T-helper 9 cell (primary cell): ENCODE results near the gene COA8.
"Not testable (repeated sequence)": the region's sequence is repeated elsewhere in the genome, so short reads cannot be mapped to it uniquely, and the experiment has no call there.

Experiments used
- DNase-seq: peaks from one replicate; pipeline ENCODE4 v3.0.0-alpha.2; 2020

Gene COA8

DNA sequence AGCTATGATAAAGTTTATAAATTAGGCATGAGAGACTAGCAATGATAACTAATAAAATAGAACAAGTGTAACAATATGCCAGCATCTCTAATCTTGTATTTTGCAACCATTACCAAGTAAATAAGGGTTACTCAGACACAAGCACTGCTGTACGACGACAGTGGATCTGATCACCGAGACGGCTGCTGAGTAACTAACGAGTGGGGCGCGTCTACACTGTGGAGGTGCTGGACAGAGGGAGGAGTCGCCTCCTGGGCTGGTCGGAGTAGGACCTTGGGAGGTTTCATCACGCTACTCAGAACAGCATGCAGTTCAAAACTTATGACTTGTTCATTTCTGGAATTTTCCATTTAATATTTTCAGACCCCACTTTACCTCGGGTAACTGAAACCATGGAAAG, 18.4 kb downstream of the COA8 start:
- no peak for DNase-seq

DNA sequence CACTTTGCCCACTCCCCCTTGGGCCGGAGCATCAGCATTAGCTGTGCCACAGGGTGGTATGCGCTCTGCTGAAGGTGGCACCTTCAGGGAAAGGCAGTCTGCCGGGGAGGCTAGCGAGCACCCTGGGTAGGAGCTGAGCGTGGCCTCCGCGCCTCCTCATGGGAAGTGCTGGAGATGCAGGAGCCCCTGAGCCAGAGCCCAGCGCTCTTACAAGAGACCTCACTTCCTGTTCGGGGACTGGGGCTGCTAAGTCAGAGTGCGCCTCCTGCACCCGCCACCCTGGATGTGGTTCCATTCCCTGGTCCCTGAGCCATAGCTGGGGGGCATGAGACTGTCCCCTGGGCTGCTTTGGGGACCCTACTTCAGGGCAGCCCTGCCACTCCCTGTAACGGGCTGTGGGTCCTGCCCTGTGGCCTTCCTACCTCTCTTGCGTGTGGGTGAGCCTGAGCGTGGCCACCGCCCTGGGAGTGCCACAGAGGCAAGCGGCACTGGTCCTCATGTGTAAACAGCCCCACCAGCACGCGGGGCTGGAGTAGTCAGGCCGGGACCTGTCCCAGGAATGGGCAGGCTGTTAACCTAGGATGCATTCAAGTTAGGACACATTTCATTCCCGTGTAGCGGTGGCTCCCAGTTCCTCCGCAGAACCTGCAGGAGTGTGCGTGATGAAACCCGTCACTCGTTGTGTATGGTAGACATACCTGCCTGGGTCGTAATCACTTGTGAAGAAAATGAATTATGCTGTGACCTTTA, 19.4 kb downstream of the COA8 start:
- DNase-seq, result no peak

DNA sequence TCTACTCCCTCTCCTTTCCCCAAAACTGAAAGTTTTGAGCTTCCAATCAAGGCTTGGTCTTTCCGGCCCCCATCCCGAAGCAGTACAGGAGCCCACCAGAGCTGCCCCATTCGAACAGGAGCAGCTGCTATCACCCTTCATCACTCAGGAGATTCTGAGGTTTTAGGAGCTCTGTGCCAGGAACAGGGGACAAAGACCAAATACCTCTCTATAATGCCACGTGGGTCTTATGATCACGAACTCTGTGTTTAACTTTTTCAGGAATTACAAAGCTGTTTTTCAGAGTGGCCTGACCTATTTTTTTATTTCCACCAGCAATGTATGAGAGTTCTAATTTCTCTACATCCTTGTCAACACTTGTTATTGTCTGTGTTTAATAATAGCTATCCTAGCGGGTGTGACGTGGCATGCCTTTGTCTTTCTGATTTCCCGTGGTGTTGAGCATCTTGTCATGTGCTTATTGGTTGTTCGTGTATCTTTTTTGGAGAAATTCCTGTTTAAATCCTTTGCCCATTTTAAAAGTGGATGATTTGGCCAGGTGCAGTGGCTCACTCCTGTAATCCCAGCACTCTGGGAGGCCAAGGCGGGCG, 21.7 kb downstream of the COA8 start:
- DNase-seq, result no peak

DNA sequence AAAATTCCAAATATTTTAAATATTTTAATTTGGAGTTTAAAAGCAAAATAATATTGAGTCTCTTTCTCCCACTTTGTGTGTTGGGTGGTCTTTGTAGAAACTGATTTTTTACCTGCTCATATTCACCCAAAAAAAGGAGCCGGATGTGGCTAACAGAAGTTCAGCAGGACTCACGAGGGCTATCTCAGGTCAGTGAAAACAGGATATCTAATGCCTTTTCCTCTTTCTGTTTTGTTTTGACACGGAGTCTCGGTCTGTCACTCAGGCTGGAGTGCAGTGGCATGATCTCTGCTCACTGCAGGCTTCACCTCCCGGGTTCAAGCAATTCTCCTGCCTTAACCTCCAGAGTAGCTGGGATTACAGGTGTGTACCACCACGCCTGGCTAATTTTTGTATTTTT, 30.8 kb downstream of the COA8 start:
- no peak for DNase-seq

DNA sequence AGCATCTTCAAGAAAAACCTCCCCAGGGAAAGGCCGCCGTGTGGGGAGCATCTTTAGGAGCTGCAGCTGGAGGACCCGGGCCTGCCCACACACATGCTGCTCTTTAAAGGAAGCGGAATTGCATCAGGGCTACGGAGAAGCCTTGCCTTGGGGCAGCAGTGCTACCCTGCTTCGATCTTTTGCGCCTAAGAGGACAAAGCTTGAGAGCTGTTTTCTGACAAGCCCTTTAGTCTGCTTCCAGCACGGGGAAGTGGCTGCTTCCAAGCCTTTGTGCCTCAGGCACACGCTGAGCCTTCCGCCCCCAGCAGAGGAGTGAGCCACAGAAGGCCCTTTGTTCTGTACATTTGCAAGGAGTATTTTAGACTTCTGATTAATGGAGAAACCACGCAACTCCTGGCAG, 31.5 kb downstream of the COA8 start:
- DNase-seq, result no peak

DNA sequence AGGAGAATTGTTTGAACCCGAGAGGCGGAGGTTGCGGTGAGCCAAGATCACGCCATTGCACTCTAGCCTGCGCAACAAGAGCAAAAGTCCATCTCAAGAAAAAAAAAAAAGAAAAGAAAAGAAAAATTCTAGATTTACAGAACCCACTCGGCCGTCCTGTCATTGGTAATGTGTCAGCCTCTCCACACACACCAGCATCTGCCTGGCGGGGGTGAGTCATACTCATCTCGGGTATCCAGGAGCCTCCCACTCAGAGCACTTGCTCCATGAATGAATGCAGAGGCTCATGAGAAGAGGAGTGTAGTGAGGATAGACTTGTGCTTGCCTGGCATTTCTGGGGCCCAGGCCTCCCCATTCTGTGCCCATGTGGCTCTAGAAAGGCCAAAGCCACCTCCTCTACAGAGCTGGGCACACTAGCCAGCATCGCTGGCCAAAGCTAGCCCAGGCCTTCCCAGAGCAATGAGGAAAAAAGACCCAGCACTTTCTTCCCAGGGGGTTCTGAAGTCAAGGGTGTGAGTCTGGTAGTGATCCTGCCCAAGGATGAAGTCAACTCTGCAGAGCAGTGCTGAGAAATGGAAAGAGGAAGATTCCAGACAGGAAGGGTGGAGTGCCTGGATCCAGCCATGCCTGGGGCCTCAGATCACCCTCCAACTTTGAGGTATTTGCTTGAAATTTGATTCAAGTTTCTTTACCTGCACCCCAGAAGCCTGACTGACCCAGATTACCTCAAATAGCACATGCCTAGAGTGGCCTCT, 35.0 kb downstream of the COA8 start:
- no peak for DNase-seq

DNA sequence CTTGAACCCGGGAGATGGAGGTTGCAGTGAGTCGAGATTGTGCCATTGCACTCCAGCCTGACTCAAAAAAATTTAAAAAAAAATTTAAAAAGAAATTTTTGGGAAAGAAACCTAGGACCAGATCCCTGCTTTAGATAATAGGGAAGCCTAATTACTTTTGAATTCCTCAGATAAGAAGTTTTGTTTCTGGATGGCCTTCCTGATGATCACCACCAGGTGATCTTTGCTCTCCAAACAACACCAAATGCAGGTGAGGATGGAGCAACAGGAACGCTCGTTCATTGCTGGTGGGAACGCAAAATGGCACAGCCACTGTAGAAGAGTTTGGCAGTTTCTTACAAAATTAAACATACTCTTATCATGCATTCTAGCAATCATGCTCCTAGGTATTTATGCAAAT, 37.7 kb downstream of the COA8 start:
- DNase-seq, result no peak

DNA sequence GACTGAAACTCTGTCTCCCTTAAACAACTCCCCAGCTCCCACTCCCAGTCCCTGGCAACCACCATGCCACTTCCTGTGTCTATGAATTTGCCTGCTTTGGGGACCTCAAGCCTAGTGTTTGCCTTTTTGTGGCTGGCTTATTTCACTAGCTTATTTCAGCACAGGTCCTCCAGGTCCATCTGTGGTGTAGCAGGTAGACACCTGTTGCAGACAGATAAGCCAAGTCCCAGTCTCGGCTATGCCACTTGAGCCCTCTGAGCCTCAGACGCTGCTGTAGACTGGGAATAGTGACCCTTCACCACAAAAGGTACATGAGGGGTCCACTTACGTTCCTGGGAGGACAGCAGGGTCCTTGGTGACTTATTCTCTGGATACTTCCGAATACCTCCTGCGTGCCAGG, 41.9 kb downstream of the COA8 start:
- DNase-seq, result no peak

DNA sequence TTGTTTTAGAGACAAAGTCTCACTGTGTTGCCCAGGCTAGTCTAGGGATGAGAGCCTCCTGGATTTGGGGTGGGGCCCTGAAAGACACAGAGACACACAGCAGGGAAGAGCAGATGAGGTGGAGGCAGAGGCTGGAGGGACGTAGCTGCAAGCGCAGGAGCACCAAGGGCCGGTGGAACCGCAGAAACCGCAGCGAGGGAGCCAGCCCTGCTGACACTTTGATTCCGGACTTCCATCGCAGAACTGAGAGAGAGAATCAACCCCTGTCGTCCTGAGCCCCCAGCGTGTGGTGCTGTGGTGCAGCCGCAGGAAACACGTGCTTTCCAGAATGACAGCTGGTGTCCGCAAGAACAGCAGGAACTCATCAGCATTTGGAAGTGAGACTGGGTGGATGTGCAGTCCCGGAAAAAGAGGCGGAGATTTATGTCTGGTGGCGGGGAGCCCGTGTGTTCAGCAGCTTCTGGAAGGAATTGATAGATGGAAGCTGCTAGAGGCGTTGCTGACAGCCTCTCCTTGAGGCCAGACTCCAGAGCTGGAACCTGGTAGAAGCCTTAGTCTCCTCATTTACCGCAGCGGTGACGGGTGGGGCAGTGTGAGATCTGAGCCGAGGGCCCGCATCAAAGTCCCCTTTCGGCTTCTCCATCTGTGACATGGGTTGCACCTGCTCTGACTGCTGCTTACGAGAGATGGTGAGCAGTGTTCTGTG, 44.4 kb downstream of the COA8 start:
- peak; percentile 35 for DNase-seq

DNA sequence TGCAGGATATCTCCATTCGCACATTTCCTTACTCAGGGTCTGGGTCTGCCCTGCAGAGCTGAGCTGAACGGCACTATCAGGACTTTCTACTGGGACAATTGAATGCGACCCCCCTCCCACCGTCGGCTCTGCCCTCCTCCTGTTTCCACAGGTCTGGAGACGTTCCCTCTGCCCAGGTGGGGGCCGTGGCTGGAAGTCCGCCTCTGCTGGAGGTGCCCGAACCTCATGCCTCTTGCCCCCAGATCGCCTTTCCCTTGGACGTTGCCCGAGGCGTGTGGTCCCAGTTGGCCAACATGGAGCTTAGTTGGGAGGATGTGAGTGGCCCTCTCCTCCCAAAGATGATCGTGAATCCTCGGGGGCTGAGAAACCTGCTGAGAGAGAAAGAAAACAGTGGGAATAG, 45.1 kb downstream of the COA8 start:
- no peak for DNase-seq

DNA sequence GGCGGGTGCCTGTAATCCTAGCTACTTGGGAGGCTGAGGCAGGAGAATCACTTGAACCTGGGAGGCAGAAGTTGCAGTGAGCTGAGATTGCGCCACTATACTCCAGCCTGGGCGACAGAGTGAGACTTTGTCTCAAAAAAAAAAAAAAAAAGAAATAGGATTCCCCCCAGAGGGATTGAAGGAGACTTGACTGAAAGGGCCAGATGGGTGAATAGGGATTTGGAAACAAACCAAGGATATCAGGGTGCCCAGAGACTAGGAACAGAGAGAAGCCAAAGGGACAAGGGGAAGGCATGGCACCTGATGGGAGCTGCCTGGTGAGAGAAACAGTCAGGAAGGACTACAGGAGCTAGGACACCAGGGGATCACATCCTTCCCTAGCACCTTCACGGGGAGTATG, 46.3 kb downstream of the COA8 start:
- not testable (repeated sequence) for DNase-seq

DNA sequence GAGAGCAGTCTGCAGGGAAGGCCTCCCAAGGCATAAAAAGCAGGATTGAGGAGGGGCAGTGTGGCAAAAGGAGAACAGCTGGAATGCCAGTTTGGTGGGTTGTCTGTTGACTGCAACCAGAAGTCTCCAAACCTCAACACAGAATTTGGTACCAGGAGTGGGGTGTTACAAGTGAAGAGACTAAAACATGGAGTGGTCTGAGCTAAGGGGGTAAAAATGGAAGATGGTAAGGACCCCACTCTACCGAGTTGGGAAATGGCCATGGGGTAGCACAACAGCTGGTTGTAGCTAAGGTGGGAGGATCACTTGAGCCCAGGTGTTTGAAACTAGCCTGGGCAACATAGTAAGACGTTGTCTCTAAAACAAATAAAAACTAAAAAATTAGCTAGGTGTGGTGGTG, 48.5 kb downstream of the COA8 start:
- DNase-seq, result no peak

DNA sequence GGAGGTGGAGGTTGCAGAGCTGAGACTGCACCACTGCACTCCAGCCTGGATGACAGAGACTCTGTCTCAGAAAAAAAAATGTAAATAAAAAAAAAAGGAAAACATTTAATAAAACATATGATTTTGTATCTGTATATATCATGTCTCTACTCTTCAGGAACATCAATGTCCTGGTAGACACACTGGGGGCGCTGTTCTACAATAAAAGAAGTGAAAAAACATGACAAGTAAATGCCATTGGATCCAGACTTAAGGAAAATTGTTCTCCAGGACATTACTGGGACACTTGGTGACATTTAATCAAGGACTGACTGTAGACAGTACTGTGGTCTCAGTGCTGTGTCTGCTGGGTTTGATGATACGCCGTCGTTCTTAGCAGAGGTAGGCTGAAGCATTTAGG, 50.8 kb downstream of the COA8 start:
- no peak for DNase-seq

DNA sequence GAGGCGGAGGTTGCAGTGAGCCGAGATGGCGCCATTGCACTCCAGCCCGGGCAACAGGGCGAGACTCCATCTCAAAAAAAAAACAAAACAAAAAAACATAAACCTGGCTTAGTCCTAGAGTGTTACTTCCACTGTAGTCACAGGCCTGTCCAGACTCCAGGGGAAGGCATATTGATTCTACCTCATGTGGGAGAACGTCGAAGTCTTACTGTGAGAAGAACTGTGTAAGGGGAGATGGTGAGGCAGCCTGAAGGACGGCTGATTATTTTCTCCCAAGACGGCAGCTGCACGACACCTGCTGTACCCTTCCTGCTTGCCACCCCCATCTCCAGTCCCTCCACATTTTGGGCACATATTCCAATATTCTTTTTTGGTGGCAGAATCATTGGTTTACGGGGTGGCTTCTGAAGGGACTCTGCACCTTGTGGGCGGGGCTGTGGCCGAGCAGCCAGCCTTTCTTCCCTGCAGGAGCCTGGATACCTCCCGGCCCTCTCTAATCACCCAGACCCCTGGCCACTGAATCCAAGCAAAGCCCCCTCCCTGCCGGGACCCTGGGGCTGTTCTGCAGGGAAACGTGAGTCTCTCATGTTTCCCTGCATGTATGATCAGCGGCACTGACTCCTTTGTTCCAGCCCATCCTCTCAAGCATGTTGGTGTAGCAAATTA, 54.0 kb downstream of the COA8 start:
- no peak for DNase-seq

DNA sequence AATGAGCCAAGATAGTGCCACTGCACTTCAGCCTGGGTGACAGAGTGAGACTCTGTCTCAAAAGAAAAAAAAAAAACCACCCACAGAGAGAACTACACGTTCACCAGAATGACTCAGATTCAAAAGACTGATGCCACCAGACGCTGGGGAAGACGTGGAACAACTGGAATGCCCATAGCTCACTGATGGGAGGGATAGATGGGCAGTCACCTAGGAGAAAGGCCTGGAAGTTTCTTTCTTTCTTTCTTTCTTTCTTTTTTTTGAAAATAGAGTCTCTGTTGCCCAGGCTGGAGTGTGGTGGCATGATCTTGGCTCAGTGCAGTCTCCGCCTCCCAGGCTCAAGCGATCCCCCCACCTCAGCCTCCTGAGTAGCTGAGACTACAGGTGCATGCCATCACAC, 56.3 kb downstream of the COA8 start:
- no peak for DNase-seq

DNA sequence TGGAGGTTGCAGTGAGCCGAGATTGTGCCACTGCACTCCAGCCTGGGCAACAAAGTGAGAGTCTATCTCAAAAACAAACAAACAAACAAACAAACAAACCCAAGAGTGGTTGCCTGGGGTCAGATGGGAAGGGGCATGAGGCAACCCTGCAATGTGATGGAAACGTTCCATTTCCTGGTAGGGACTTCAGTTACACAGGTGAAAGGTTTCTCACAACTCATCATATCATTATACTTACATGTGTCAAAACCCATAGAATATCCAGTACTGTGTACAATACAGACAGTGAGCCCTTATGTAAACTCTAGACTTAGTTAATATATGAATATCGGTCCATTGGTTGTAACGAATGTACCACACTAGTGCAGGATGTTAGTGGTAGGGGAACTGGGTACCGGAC, 59.1 kb downstream of the COA8 start:
- DNase-seq, result no peak

DNA sequence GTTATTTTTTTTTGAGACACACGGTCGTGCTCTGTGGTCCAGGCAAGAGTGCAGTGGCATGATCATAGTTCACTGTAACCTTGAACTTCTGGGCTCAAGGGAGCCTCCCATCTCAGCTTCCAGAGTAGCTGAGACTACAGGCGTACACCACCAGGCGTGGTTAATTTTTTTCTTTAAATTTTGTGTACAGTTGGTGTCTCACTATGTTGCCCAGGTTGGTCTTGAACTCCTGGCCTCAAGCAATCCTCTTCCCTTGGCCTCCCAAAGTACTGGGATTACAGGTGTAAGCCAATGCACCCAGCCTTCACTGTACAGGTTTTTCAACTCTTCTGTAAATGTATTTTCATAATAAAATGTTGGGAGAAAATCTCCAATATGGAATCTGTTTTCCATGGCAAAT, 60.5 kb downstream of the COA8 start:
- no peak for DNase-seq

DNA sequence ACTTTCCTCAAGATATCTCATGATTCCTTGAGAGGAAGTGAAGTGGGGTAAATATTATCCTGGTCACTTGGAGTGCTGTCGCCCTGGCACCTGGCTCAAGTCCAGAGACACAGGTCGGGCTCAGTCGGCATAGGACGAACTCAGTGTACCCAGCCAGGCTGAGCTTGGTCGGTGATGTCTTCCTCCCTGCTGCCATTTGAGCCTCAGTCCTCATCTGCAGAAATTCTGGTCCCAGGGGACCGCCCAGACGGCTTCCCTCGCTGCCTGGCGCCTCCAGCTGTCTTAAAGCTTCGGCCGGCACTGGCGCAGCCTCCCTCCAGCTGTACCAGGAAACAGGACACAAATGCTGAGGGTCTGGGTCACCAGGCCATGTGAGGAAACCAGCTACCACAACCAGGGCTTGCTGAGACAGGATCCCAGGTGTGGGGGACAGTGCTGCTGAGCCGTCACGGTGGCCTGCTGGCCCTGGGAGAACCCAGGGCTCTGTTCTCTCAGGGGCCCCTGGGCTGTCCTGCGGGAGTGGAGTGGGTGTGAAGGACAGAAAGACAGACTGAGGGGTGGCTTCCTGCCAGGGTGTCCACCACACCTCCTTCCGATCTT, 61.2 kb downstream of the COA8 start:
- no peak for DNase-seq

DNA sequence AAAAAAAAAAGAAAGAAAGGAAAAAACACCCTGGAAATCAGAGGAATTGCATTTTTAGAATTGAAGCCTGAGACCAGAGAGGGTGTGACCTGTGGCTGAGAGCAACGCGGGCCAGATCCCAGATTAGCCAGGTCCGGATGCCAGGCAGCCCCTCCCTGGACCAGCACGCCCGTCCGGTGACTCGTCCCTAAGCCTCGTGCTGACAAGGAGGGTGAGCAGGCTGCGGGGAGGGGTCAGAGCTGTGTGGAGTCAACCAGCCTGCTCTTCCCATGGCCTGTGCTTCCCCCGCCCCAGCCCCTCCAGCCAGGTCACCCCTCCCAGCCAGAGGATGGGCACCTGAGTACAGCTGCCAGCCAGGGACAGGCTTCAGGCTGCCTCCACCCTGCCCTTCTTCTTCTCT, 62.1 kb downstream of the COA8 start:
- DNase-seq, result peak; percentile 10

DNA sequence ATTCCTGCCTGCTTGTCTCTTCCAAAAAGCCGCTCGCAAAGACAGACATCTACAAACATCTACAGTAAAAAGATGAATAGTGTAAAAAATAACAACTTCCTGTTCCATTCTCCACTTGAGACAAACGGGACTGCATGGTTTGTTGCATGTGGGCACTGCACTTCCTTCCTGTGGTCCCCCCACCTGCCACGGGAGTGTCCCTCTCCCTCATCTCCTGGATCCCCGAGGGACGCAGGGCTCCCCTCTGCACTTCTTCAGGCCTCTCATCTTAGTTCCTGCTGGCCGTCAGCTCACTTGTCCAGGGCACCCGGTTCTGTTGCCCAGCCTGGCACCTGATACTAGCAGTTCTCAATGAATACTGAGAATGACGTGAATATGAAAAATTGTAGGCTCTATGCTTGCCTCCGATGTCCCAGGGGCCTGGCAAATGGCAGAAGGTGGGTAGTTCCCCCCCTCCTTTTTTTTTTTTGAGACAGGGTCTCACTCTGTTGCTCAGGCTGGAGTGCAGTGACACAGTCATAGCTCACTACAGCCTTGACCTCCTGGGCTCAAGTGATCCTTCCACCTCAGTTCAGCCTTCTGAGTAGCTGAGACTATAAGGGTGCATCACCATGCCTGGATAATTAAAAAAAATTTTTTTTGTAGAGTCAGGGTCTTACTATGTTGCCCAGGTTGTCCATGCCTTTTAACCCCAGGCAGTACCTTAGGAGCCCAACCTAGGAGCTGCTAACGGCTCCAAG, 62.8 kb downstream of the COA8 start:
- DNase-seq, result peak; percentile 34

DNA sequence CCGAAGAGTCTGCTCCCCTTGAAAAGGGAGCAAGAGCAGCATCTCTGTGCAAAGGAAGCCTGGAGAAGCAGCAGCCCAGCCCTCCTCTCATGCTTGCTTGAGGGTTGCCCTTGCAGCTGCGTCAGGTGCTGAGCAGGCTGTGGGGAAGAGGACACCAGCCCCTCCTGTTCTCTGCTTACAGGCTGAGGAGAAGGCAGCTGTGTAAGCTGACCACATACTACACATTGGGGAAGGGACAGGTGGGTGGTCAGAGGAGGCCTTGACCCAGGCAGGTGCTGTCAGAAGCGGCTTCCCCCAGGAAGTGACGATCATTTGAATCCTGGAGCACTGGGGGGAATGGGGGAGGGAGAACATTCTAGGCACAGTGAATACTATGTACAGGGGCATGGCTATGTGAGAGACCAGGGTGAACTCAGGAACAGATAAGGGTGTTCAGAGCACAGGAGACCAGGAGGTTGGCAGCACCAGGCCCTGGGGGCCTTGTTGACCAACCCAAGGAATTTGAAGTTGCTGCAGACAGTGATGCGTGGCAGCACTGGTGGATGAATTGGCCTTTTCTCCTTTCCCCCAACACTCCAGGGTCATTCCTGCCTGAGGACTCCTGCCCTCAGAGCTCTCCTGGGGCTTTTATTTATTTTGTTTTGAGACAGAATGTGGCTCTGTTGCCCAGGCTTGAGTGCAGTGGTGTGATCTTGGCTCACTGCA, 63.5 kb downstream of the COA8 start:
- no peak for DNase-seq
